Activated CD8-positive, alpha-beta memory T cell treated with anti-CD3 and anti-CD28 coated beads, Interleukin-2, amount 10 ng/mL, durations not matched to agents 7 days and 5 days (primary cell): ENCODE results near the gene PIAS1. TPM values are rescaled to one million over a fixed set of nuclear protein-coding genes. Genes with fewer than 3 reads are reported as not detected.

Experiments used
- ATAC-seq: fragments of 150-1000 bp; cut with Tn5 transposase; one replicate; pipeline ENCODE4 v1.10.0; 2021; ENCODE audit warnings: moderate library complexity
- CTCF ChIA-PET: fragments of 350-600 bp; sonication (Branson Sonifier 250); formaldehyde crosslinking; loops from one replicate; lab custom pipeline; 2021; ENCODE audit warnings: antibody characterized with exemption; lab: Charles Lee
- DNase-seq: peaks from one replicate; pipeline ENCODE4 v3.0.0-alpha.2; 2020
- H3K27ac Mint-ChIP-seq: one replicate; pipeline ENCODE4 v1.8.0; 2021; ENCODE audit warnings: mild to moderate bottlenecking, mixed read lengths
- H3K27me3 Mint-ChIP-seq: one replicate; pipeline ENCODE4 v1.8.0; 2021; ENCODE audit warnings: mixed read lengths
- H3K36me3 Mint-ChIP-seq: one replicate; pipeline ENCODE4 v1.8.0; 2021; ENCODE audit warnings: mild to moderate bottlenecking, mixed read lengths
- H3K4me1 Mint-ChIP-seq: one replicate; pipeline ENCODE4 v1.8.0; 2021; ENCODE audit warnings: mixed read lengths
- H3K4me3 Mint-ChIP-seq: one replicate; pipeline ENCODE4 v1.8.0; 2021; ENCODE audit warnings: mild to moderate bottlenecking, moderate library complexity, mixed read lengths
- H3K9me3 Mint-ChIP-seq: one replicate; pipeline ENCODE4 v1.8.0; 2022; ENCODE audit warnings: low read depth, mixed read lengths
- total RNA-seq, 2 experiments: library from RNA; stranded (reverse); gene quantifications; one replicate each; pipeline ENCODE4 v1.2.3, GENCODE V29; 2021

PIAS1 gene
- total RNA-seq, 2 experiments from 2014 or later = 39.4 to 52.4 TPM

DNA sequence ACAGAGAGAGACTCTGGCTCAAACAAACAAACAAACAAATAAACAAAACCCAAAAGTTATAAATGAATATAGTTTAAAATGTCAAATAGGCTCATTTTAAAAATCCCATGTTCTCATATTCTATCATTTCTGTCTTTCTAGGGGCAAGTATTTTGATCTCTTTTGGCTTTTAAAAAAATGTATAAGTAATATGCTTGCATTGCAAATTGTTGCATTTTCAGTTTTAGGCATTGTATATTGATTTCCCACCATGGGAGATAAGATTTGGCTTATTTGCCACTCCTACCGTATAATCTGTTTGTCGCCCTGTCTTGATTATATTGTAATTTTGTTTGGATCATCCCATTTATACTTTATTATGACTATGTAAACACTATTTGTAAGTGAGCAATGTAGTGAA, 70.6 kb downstream of the PIAS1 start:
- CTCF ChIA-PET = no interaction called here
- Mint-ChIP-seq H3K4me1 (no peaks in the 10 kb centered on the region), H3K36me3 (peaks cover 34% of the 10 kb centered on the region), H3K9me3 (no peaks in the 10 kb centered on the region), H3K4me3 (no peak overlapping the region), H3K27ac (no peak overlapping the region), H3K27me3 (no peaks in the 10 kb centered on the region)
- no peak for ATAC-seq
- DNase-seq = no peak

DNA sequence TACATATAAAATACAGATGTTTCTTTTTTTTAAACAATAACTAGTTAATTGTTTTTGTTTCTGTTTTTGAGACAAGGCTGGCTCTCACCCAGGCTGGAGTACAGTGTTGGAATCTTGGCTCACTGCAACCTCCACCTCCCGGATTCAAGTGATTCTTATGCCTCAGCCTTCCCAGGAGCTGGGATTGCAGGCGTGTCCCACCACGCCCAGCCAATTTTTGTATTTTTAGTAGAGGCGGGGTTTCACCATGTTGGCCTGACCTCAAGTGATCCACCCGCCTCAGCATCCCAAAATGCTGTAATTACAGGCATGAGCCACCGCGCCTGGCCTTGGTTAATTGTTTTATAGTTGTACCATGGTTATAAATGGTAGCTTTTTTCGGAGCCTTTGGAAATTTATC, 72.3 kb downstream of the PIAS1 start:
- CTCF ChIA-PET = interaction anchor here (1.1 kb wide), 1 partner anchor 13 kb away, joined by 3 read pairs; no protein-coding TSS in a partner anchor
- Mint-ChIP-seq H3K27me3 (no peaks in the 10 kb centered on the region), H3K9me3 (no peaks in the 10 kb centered on the region), H3K4me3 (no peak overlapping the region), H3K36me3 (peaks cover 23% of the 10 kb centered on the region), H3K27ac (no peak overlapping the region), H3K4me1 (no peaks in the 10 kb centered on the region)
- DNase-seq (no peak), ATAC-seq (no peak)

GRCh38 chr15:68129072-68129471, 75.0 kb downstream of the PIAS1 start:
- no peaks in the 10 kb centered on the region for H3K27me3 Mint-ChIP-seq
- no peak for DNase-seq
- CTCF ChIA-PET = no interaction called here
- H3K36me3 Mint-ChIP-seq = peaks cover 17% of the 10 kb centered on the region
- no peak overlapping the region for H3K27ac Mint-ChIP-seq
- H3K4me3 Mint-ChIP-seq = no peak overlapping the region
- H3K9me3 Mint-ChIP-seq = no peaks in the 10 kb centered on the region
- no peaks in the 10 kb centered on the region for H3K4me1 Mint-ChIP-seq
- ATAC-seq = no peak

- DNase-seq (no peak), ATAC-seq (no peak)
- no peaks in the 10 kb centered on the region for H3K9me3 Mint-ChIP-seq
- no peaks in the 10 kb centered on the region for H3K27me3 Mint-ChIP-seq
- H3K4me3 Mint-ChIP-seq = no peak overlapping the region
- H3K4me1 Mint-ChIP-seq = no peaks in the 10 kb centered on the region
- CTCF ChIA-PET = interaction anchor here (0.6 to 0.8 kb wide), 2 partner anchors 209 to 267 kb away, joined by 3 read pairs; no protein-coding TSS in a partner anchor
- H3K27ac Mint-ChIP-seq = no peak overlapping the region
- H3K36me3 Mint-ChIP-seq = peaks cover 14% of the 10 kb centered on the region
Observed at GRCh38 chr15:68130851-68131250, 76.7 kb downstream of the PIAS1 start.

- no peak for ATAC-seq
- H3K27ac Mint-ChIP-seq = no peak overlapping the region
- no peaks in the 10 kb centered on the region for H3K4me1 Mint-ChIP-seq
Observed at GRCh38 chr15:68137096-68137495, 83.0 kb downstream of the PIAS1 start.

GRCh38 chr15:68143129-68143528, 89.0 kb downstream of the PIAS1 start:
- H3K27ac Mint-ChIP-seq = no peak overlapping the region
- peaks cover 3% of the 10 kb centered on the region for H3K4me1 Mint-ChIP-seq
- no peaks in the 10 kb centered on the region for H3K27me3 Mint-ChIP-seq

More at GRCh38 chr15:68137096-68137495, 83.0 kb downstream of the PIAS1 start:
- Mint-ChIP-seq H3K9me3 (no peaks in the 10 kb centered on the region), H3K27me3 (no peaks in the 10 kb centered on the region), H3K36me3 (peaks cover 11% of the 10 kb centered on the region), H3K4me3 (no peak overlapping the region)
- no peak for DNase-seq
- CTCF ChIA-PET = interaction anchor here (0.6 kb wide), 1 partner anchor 87 kb away, joined by 3 read pairs; no protein-coding TSS in a partner anchor

DNA sequence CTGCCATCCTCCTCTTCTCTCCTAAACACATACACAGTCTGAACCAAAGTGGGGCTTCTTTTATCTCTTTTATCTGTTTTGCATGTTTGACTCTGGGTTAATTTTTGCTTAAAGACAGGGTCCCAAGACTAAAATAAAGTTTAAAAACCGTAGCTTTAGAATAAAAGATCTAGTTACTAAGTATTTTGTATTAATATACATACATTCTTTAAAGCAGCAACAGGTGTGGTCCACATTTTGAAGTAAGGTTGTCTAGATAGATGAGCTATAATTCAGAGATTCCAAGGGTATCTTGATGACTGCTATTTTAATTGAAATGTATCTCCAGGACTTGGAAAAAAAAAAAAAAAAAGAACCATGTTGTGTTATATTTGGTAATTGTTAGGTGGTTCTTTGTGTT, 89.7 kb downstream of the PIAS1 start:
- no peaks in the 10 kb centered on the region for H3K27me3 Mint-ChIP-seq
- no peak overlapping the region for H3K27ac Mint-ChIP-seq
- H3K4me1 Mint-ChIP-seq = peaks cover 5% of the 10 kb centered on the region
- H3K36me3 Mint-ChIP-seq = peaks cover 14% of the 10 kb centered on the region
- DNase-seq (no peak), ATAC-seq (no peak)
- H3K9me3 Mint-ChIP-seq = no peaks in the 10 kb centered on the region
- no peak overlapping the region for H3K4me3 Mint-ChIP-seq
- CTCF ChIA-PET = no interaction called here

More at GRCh38 chr15:68143129-68143528, 89.0 kb downstream of the PIAS1 start:
- CTCF ChIA-PET = no interaction called here
- no peak for ATAC-seq
- Mint-ChIP-seq H3K36me3 (peaks cover 15% of the 10 kb centered on the region), H3K9me3 (no peaks in the 10 kb centered on the region), H3K4me3 (no peak overlapping the region)
- DNase-seq = no peak

GRCh38 chr15:68145706-68146105, 91.6 kb downstream of the PIAS1 start:
- CTCF ChIA-PET = no interaction called here
- no peak overlapping the region for H3K27ac Mint-ChIP-seq

GRCh38 chr15:68148039-68148438, 93.9 kb downstream of the PIAS1 start:
- CTCF ChIA-PET = no interaction called here
- Mint-ChIP-seq H3K9me3 (no peaks in the 10 kb centered on the region), H3K4me3 (no peak overlapping the region), H3K36me3 (peaks cover 20% of the 10 kb centered on the region), H3K27me3 (no peaks in the 10 kb centered on the region), H3K27ac (no peak overlapping the region), H3K4me1 (peaks cover 8% of the 10 kb centered on the region)
- DNase-seq = no peak
- no peak for ATAC-seq

More at GRCh38 chr15:68145706-68146105, 91.6 kb downstream of the PIAS1 start:
- DNase-seq (no peak), ATAC-seq (no peak)
- Mint-ChIP-seq H3K4me1 (peaks cover 8% of the 10 kb centered on the region), H3K36me3 (peaks cover 13% of the 10 kb centered on the region), H3K4me3 (no peak overlapping the region), H3K27me3 (no peaks in the 10 kb centered on the region), H3K9me3 (no peaks in the 10 kb centered on the region)

- ATAC-seq (no peak), DNase-seq (no peak)
- Mint-ChIP-seq H3K27ac (no peak overlapping the region), H3K4me1 (peaks cover 8% of the 10 kb centered on the region), H3K4me3 (no peak overlapping the region), H3K9me3 (no peaks in the 10 kb centered on the region), H3K36me3 (peaks cover 25% of the 10 kb centered on the region), H3K27me3 (no peaks in the 10 kb centered on the region)
- CTCF ChIA-PET = no interaction called here
Observed at GRCh38 chr15:68149059-68149458, 94.9 kb downstream of the PIAS1 start.

DNA sequence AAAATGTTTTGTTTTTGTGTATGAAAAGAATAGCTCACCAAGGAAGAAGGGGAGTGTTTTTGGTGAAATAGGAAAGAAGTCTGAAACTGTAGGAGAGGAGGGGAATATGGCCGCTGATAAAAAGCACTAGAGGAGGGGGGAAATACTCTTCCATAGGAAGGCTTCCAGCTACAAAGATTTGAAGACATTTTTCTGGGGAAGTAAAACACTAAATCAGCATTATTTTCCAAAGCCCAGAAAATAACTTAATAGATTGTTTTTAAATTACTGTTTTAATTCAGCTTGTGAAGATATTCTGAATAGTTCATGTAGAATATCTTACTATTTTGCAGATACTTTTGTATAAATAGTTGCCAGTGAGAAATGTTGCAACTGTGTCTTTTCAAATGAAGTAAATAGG, 96.1 kb downstream of the PIAS1 start:
- Mint-ChIP-seq H3K27ac (no peak overlapping the region), H3K9me3 (no peaks in the 10 kb centered on the region), H3K36me3 (peaks cover 27% of the 10 kb centered on the region), H3K4me3 (no peak overlapping the region), H3K4me1 (peaks cover 8% of the 10 kb centered on the region), H3K27me3 (no peaks in the 10 kb centered on the region)
- CTCF ChIA-PET = no interaction called here
- DNase-seq (no peak), ATAC-seq (no peak)

- Mint-ChIP-seq H3K27ac (no peak overlapping the region), H3K4me1 (peaks cover 8% of the 10 kb centered on the region), H3K27me3 (no peaks in the 10 kb centered on the region), H3K36me3 (peaks cover 24% of the 10 kb centered on the region), H3K9me3 (no peaks in the 10 kb centered on the region), H3K4me3 (no peak overlapping the region)
- CTCF ChIA-PET = no interaction called here
- DNase-seq = no peak
- ATAC-seq = no peak
Observed at GRCh38 chr15:68151277-68151676, 97.2 kb downstream of the PIAS1 start.

DNA sequence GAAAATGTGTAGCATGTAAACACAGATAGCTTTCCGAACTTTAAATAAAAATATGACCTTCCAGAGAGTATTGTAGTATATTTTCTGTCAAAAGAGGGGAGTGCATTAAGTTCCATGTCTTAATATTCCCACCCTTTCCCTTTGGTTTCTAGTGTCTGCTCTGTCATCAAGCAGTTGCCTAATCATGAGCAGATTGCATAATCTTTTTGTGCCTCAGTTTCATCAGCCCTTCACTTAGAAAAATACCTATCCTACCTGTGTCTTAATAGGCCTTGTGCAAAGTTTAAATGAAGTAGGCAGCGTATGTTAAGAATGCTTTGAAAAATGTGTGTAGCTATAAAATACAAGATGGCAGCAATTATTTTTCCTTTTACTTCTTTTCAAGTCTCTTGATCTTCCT, 98.2 kb downstream of the PIAS1 start:
- H3K4me3 Mint-ChIP-seq = no peak overlapping the region
- CTCF ChIA-PET = interaction anchor here (1.6 kb wide), 1 partner anchor 19 kb away, joined by 3 read pairs; no protein-coding TSS in a partner anchor
- peaks cover 8% of the 10 kb centered on the region for H3K4me1 Mint-ChIP-seq
- no peaks in the 10 kb centered on the region for H3K9me3 Mint-ChIP-seq
- ATAC-seq (no peak), DNase-seq (no peak)
- no peaks in the 10 kb centered on the region for H3K27me3 Mint-ChIP-seq
- H3K36me3 Mint-ChIP-seq = peaks cover 18% of the 10 kb centered on the region
- H3K27ac Mint-ChIP-seq = no peak overlapping the region

DNA sequence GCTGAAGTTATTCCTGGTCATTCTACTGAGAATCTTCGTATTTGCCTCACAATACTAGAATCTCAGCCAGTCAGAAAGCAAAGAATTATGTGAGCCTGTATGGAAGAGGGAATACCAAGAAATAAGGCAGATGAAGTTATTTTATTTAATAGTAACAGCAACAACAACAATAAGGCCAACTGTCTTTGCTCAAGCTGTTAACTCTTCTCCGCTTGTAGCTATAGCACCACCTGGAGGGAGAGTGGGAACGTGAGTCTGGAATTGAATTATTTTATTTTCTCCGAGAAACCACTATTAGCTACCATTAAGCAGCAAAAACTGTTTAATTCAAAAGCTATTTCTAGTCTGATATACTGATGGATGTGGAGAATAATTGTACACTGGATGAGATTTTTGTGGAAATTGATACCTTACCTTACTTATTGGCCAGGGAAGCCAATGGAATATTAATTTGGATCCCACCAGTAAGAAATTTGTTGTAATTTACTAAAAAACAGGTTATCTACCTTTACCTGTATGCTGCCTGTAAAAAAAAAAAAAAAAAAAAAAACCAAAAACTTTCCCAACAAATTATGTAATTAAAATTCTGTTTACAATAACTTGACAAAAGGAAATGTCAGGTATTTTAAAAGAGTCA, 100.9 kb downstream of the PIAS1 start:
- ATAC-seq = no peak
- Mint-ChIP-seq H3K27ac (no peak overlapping the region), H3K9me3 (no peaks in the 10 kb centered on the region), H3K4me3 (no peak overlapping the region), H3K4me1 (no peaks in the 10 kb centered on the region), H3K27me3 (no peaks in the 10 kb centered on the region), H3K36me3 (peaks cover 18% of the 10 kb centered on the region)
- DNase-seq = no peak
- CTCF ChIA-PET = interaction anchor here (1.7 kb wide), 1 partner anchor 292 kb away, joined by 6 read pairs; no protein-coding TSS in a partner anchor
